WI38 (cell line): Measurements from ENCODE around the gene SCO1.
A peak's percentile ranks its signal among the peaks of the same experiment; 100 is the strongest.

Source experiments
- H3K4me3 ChIP-seq: 2 replicates; pipeline ENCODE4 v1.5.1; 2011; ENCODE audit warnings: low read depth, mild to moderate bottlenecking, control low read depth, low read length
- TF ChIP-seq, protein P1 (sequence below): IDR thresholded peaks from 2 replicates; pipeline ENCODE4 v1.5.1; 2012; ENCODE audit warnings: low read depth, mild to moderate bottlenecking, control low read depth, low read length

The SCO1 gene

GRCh38 chr17:10731408-10731879 is 34.1 kb upstream of the SCO1 start:
- H3K4me3 ChIP-seq = no peak overlapping the region
- TF ChIP-seq, protein P1, sequence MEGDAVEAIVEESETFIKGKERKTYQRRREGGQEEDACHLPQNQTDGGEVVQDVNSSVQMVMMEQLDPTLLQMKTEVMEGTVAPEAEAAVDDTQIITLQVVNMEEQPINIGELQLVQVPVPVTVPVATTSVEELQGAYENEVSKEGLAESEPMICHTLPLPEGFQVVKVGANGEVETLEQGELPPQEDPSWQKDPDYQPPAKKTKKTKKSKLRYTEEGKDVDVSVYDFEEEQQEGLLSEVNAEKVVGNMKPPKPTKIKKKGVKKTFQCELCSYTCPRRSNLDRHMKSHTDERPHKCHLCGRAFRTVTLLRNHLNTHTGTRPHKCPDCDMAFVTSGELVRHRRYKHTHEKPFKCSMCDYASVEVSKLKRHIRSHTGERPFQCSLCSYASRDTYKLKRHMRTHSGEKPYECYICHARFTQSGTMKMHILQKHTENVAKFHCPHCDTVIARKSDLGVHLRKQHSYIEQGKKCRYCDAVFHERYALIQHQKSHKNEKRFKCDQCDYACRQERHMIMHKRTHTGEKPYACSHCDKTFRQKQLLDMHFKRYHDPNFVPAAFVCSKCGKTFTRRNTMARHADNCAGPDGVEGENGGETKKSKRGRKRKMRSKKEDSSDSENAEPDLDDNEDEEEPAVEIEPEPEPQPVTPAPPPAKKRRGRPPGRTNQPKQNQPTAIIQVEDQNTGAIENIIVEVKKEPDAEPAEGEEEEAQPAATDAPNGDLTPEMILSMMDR = no peak

DNA sequence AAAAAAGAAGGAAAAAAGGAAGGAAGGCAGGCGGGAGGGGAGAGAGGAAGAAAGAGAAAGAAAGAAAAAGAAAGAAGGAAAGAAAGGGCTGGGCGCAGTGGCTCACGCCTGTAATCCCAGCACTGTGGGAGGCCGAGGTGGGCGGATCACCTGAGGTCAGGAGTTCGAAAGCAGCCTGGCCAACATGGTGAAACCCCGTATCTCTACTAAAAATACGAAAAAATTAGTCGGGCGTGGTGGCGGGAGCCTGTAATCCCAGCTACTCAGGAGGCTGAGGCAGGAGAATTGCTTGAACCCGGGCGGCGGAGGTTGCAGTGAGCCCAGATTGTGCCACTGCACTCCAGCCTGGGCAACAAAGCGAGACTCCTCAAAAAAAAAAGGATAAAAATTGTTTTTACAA is 32.9 kb upstream of the SCO1 start:
- peak overlapping the region; percentile 64 for H3K4me3 ChIP-seq

GRCh38 chr17:10729334-10730193 is 32.2 kb upstream of the SCO1 start, which contains the start of gene TMEM220:
TMEM220 (minus strand) TSS chr17:10730023; CDS start chr17:10729851, 172 bp downstream.
- TF ChIP-seq, protein P1 = no peak
- H3K4me3 ChIP-seq = peak within 1 kb of the TSS; percentile 64

GRCh38 chr17:10728331-10728892 is 31.1 kb upstream of the SCO1 start:
- TF ChIP-seq, protein P1 = no peak
- no peak overlapping the region for H3K4me3 ChIP-seq

DNA sequence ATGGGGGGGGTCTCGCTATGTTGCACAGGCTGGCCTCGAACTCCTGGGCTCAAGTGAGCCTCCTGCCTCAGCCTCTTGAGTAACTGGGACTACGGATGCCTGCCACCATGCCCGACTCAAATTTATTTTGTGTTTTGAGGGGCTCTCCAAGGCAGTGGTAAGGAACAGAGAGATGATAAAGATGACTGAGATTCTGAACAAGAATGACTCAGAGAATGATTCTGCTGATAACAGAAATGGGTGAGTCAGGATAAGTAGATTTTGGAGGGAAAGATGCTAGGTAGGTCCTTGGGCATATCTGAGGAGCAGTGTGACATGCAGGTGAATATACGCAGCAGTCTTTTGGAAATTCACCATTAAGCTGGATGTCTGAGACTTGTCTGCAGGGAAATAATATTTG is 29.9 kb upstream of the SCO1 start:
- TF ChIP-seq, protein P1 = no peak

DNA sequence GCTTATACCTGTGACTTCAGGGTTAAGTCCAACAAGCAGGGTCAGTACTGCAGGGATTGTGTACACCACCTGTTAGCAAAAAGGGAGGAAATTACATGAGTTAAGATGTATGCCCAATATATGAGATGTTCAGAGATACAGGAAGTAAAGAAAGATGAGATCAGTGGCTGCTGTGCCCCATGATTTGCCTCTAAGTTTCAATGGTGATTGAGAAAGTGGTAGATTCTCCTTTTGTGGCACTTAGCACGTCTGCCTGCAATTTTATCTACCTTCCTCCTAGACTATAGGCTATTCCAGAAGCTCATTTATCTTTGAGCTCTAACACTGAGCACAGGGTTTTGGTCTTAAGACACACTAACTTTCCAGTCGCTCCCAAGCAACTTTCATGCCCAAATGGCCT is 28.9 kb upstream of the SCO1 start:
- no peak overlapping the region for H3K4me3 ChIP-seq
- TF ChIP-seq, protein P1 = no peak

More for the DNA sequence above, 29.9 kb upstream of the SCO1 start:
- no peak overlapping the region for H3K4me3 ChIP-seq

DNA sequence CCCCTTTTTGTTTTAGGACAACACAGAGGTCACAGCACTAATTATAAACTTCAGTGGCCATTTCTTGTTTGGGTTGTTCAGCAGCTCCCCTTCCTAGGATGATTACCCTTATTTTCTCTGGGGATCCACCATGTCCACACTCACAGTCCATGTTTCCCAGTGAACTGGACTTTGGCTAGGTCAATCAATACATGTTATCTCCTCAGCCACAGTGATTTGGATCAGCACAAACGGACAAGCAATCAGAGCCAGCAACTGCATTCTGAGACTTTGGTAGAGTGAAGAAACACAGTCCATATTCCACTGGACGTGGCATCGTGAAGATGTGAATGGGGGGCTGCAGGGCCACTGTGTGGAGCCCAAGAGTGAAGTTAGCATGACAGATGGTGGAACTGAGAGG is 27.9 kb upstream of the SCO1 start:
- TF ChIP-seq, protein P1 = no peak
- H3K4me3 ChIP-seq = no peak overlapping the region
